Epithelial cell of proximal tubule (primary cell): ENCODE measurements around the gene DDX51. TPM values are rescaled to one million over a fixed set of nuclear protein-coding genes. Genes with fewer than 3 reads are reported as not detected.

Source experiments
- DNase-seq: peaks from one replicate; pipeline ENCODE4 v3.0.0-alpha.2; 2011; ENCODE audit warnings: low read depth
- H3K4me3 ChIP-seq: 2 replicates; pipeline ENCODE4 v1.5.1; 2011; ENCODE audit warnings: low read depth, mild to moderate bottlenecking, low read length
- CTCF ChIP-seq: conservative IDR thresholded peaks from 2 replicates; pipeline ENCODE4 v1.5.1; 2012; ENCODE audit warnings: low read depth, mild to moderate bottlenecking, low read length
- total RNA-seq: library from RNA; depleted of rRNA; stranded (reverse); fragments of >200 nt; gene quantifications from 2 replicates; pipeline ENCODE4 v1.2.3, GENCODE V29; 2015

DDX51 gene
- total RNA-seq, 1 donor from 2014 or later, result 18.6 TPM

DNA sequence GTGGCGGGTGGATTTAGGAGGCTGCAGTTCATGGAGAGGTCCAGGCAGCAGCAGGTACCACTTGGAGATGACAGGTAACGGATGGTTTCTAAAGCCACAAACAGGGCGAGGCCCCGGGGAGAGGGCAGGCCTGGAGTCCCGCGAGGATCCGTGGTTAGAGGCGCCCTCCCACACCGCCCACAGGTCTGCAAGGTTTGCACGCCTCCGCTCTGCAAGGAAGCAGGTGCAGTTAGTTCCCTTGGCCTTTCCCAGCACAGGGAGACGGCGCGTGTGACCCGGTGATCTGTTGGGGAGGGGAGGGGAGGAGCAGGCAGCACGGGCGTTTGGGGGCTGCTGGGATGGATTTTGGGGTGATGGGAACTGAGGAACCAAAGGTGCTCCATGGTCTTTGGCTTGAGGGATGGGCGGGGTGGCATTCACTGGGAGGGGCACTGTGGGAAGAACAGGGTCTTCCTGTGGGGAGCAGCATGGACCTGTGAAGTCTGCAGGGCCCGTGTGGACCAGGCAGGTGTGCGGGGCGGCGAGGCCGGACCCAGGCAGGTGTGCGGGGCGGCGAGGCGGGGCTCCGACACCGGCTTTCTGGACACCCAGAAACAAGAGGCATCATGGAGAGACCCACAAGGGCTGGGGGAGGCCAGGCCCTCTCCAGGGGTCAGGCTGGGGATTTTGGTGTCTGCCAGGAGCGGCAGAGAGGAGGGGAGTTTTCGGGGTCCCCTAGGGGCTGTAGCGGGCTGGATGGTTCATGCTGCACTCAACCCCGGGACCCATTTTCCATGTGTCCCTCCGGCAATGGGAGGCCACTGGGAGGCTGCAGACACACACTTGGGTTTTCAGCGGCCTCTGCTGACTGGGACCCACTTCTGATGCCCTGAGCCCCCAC lies 29.3 kb upstream of the DDX51 start:
- H3K4me3 ChIP-seq, result no peak overlapping the region
- TF ChIP-seq CTCF, result no peak

GRCh38 chr12:132172619-132173018 lies 28.5 kb upstream of the DDX51 start:
- no peak for DNase-seq
- H3K4me3 ChIP-seq, result no peak overlapping the region
- TF ChIP-seq CTCF, result no peak

More for the DNA sequence above, 29.3 kb upstream of the DDX51 start:
- DNase-seq, result no peak

DNA sequence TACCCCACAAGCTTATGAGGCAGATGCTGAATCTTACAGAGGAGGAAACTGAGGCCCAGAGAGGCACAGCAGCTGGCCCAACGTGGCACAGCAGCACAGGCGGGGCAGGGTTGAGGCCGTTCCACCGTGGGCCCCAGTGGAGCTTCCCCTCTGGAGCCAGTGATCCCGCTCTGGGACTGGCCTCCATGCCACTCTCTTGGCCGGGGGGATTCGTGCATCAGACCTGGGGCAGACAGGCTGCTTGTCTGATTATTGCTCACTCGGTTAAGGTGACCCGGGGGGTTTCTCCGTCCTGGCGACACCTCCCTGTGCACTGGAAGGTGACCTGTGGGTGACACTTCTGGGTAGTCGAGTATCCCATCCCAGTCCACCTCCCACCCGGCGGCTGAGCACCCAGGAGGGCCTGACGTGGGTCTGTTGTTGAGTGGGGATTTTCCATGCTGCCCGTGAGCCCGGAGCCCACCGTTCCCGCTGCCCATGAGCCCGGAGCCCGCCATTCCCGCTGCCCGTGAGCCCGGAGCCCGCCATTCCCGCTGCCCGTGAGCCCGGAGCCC lies 27.9 kb upstream of the DDX51 start:
- DNase-seq, result no peak
- TF ChIP-seq CTCF, result no peak
- H3K4me3 ChIP-seq, result no peak overlapping the region

GRCh38 chr12:132171293-132171967 lies 27.3 kb upstream of the DDX51 start:
- DNase-seq, result no peak
- no peak for TF ChIP-seq CTCF

GRCh38 chr12:132170637-132171292 lies 26.6 kb upstream of the DDX51 start:
- no peak for DNase-seq
- TF ChIP-seq CTCF, result no peak
- H3K4me3 ChIP-seq, result no peak overlapping the region

More at GRCh38 chr12:132171293-132171967, 27.3 kb upstream of the DDX51 start:
- H3K4me3 ChIP-seq, result no peak overlapping the region

- no peak for TF ChIP-seq CTCF
- DNase-seq, result no peak
- H3K4me3 ChIP-seq, result no peak overlapping the region
These were observed 26.0 kb upstream of the DDX51 start for GRCh38 chr12:132170094-132170636.
